Liver (tissue), 9 donors: ENCODE data around the gene VNN1. TPM values are rescaled to one million over a fixed set of nuclear protein-coding genes. Genes with fewer than 3 reads are reported as not detected.

Source experiments
- DNase-seq: peaks from one replicate; pipeline ENCODE4 v3.0.0-alpha.2; 2017; ENCODE audit warnings: low spot score
- H3K27ac ChIP-seq, 2 donors: one replicate each; pipeline ENCODE4 v1.7.0; 2013; ENCODE audit warnings: inconsistent platforms in 2 of 2, low read length in 2 of 2, control low read depth in 1 of 2, low read depth in 1 of 2, mild to moderate bottlenecking in 1 of 2
- H3K27me3 ChIP-seq, 4 donors: one replicate each; pipeline versions ENCODE4 v1.6.1 to v1.7.0; 2013; ENCODE audit warnings: low read length in 3 of 4, inconsistent platforms in 1 of 4, mild to moderate bottlenecking in 1 of 4, moderate library complexity in 1 of 4; ENCODE audit not compliant: control insufficient read depth in 4 of 4, insufficient read depth in 4 of 4
- H3K36me3 ChIP-seq, 4 donors: one replicate each; pipeline versions ENCODE4 v1.6.1 to v1.7.0; 2013; ENCODE audit warnings: low read length in 3 of 4, mild to moderate bottlenecking in 3 of 4, low read depth in 1 of 4, moderate library complexity in 1 of 4; ENCODE audit not compliant: control insufficient read depth in 4 of 4, insufficient read depth in 3 of 4
- H3K4me1 ChIP-seq, 4 donors: one replicate each; pipeline versions ENCODE4 v1.6.1 to v1.7.0; 2013; ENCODE audit warnings: low read length in 3 of 4, mild to moderate bottlenecking in 3 of 4, moderate library complexity in 1 of 4; ENCODE audit not compliant: control insufficient read depth in 4 of 4, insufficient read depth in 4 of 4
- H3K4me3 ChIP-seq, 3 donors: one replicate each; pipeline versions ENCODE4 v1.6.1 to v1.7.0; 2013; ENCODE audit warnings: low read length in 3 of 3, control low read depth in 1 of 3, low read depth in 1 of 3, mild to moderate bottlenecking in 1 of 3
- H3K9ac ChIP-seq, 2 donors: one replicate each; pipeline ENCODE4 v1.7.0; 2013; ENCODE audit warnings: low read length in 2 of 2, mild to moderate bottlenecking in 2 of 2, moderate library complexity in 2 of 2, control low read depth in 1 of 2, low read depth in 1 of 2
- H3K9me3 ChIP-seq, 4 donors: one replicate each; pipeline versions ENCODE4 v1.6.1 to v1.7.0; 2013; ENCODE audit warnings: low read length in 3 of 4; ENCODE audit not compliant: control insufficient read depth in 4 of 4
- EGR1 ChIP-seq, 2 donors: IDR thresholded peaks; 2 replicates each; pipeline ENCODE4 v1.6.1; 2016 to 2018; ENCODE audit warnings: antibody characterized with exemption in 2 of 2, low read depth in 2 of 2
- FOXA1 ChIP-seq: IDR thresholded peaks from 2 replicates; pipeline ENCODE4 v1.6.1; 2016; ENCODE audit warnings: antibody characterized with exemption
- FOXA2 ChIP-seq: IDR thresholded peaks from 2 replicates; pipeline ENCODE4 v1.6.1; 2016; ENCODE audit warnings: antibody characterized with exemption
- GABPA ChIP-seq, 2 donors: IDR thresholded peaks in 1 of 2; conservative IDR thresholded peaks in 1 of 2; 2 replicates each; pipeline ENCODE4 v1.6.1; 2016; ENCODE audit warnings: antibody characterized with exemption in 2 of 2, mild to moderate bottlenecking in 1 of 2, moderate library complexity in 1 of 2
- HNF4A ChIP-seq, 2 donors: conservative IDR thresholded peaks; 2 replicates each; pipeline ENCODE4 v1.6.1; 2016; ENCODE audit warnings: antibody characterized with exemption in 2 of 2, mild to moderate bottlenecking in 2 of 2
- HNF4G ChIP-seq: IDR thresholded peaks from 2 replicates; pipeline ENCODE4 v1.6.1; 2016; ENCODE audit warnings: antibody characterized with exemption
- JUND ChIP-seq, 2 donors: IDR thresholded peaks; 2 replicates each; pipeline ENCODE4 v1.6.1; 2016; ENCODE audit warnings: antibody characterized with exemption in 2 of 2
- MAX ChIP-seq: IDR thresholded peaks from 2 replicates; pipeline ENCODE4 v1.6.1; 2016; ENCODE audit warnings: antibody characterized with exemption
- NR2F2 ChIP-seq: IDR thresholded peaks from 2 replicates; pipeline ENCODE4 v1.6.1; 2016; ENCODE audit warnings: antibody characterized with exemption
- RAD21 ChIP-seq, 2 donors: IDR thresholded peaks; 2 replicates each; pipeline ENCODE4 v1.6.1; 2016; ENCODE audit warnings: antibody characterized with exemption in 2 of 2, mild to moderate bottlenecking in 2 of 2
- RXRA ChIP-seq, 2 donors: IDR thresholded peaks; 2 replicates each; pipeline ENCODE4 v1.6.1; 2017 to 2018; ENCODE audit warnings: antibody characterized with exemption in 2 of 2, mild to moderate bottlenecking in 1 of 2
- SP1 ChIP-seq: IDR thresholded peaks from 2 replicates; pipeline ENCODE4 v1.6.1; 2018; ENCODE audit warnings: antibody characterized with exemption, mild to moderate bottlenecking
- TAF1 ChIP-seq: conservative IDR thresholded peaks from 2 replicates; pipeline ENCODE4 v1.6.1; 2016; ENCODE audit warnings: antibody characterized with exemption, mild to moderate bottlenecking
- YY1 ChIP-seq: IDR thresholded peaks from 2 replicates; pipeline ENCODE4 v1.6.1; 2016; ENCODE audit warnings: antibody characterized with exemption, mild to moderate bottlenecking
- ZBTB33 ChIP-seq: IDR thresholded peaks from 2 replicates; pipeline ENCODE4 v1.6.1; 2016; ENCODE audit warnings: antibody characterized with exemption
- WGBS: extraction: QIAGEN DNeasy Blood & Tissue Kit; methylation state at CpG from one replicate; pipeline ENCODE4 v1.1.7; 2013; 5-methylcytosine and 5-hydroxymethylcytosine counted together
- polyA plus RNA-seq, 2 donors: library from polyadenylated mRNA; stranded (reverse) in 1 of 2; unstranded in 1 of 2; fragments of 200-250 nt in 1 of 2; fragments of >200 nt in 1 of 2; fragmentation: Nextera tagmentation in 1 of 2; extraction: Ambion mirVana in 1 of 2; gene quantifications; one replicate each; pipeline versions ENCODE4 v1.2.1 to v1.2.3, GENCODE V29; 2013 to 2015
- total RNA-seq, 2 donors: library from RNA; depleted of rRNA; stranded (reverse); fragments of >200 nt; gene quantifications; one replicate each; pipeline ENCODE4 v1.2.3, GENCODE V29; 2014
- TF ChIP-seq, protein P1 (sequence below): fragments of 150-350 bp; IDR thresholded peaks from 2 replicates; pipeline ENCODE4 v1.5.1; 2017; ENCODE audit warnings: improper control_type of control experiment, low read depth, low read length; ENCODE audit not compliant: missing input control
- TF ChIP-seq, protein P2 (sequence below): IDR thresholded peaks from 2 replicates; pipeline ENCODE4 v1.6.1; 2016; ENCODE audit warnings: antibody characterized with exemption, mild to moderate bottlenecking
- TF ChIP-seq, protein P3 (sequence below): IDR thresholded peaks from 2 replicates; pipeline ENCODE4 v1.6.1; 2016; ENCODE audit warnings: antibody characterized with exemption
- donor health status: healthy.
- donor health status: healthy.
- donor health status: healthy.
- donor health status: healthy.
- donor health status: healthy.

VNN1 gene
- total and polyA plus RNA-seq, 4 donors: 2.7 to 132 (median 58.8) TPM

GRCh38 chr6:132741281-132741680 lies 27.4 kb upstream of the VNN1 start:
- WGBS: 88% methylated on average over 1 of the region's 1 CpG
- peaks cover 0 to 8% (median 1%) of the 10 kb centered on the region in 4 donors for H3K4me1 ChIP-seq
- TF ChIP-seq MAX (no peak), ZBTB33 (no peak), FOXA2 (no peak), GABPA (IDR thresholded peaks at IDR 0.05 in 1 of 2, conservative IDR thresholded peaks at IDR 0.05 in 1 of 2) (no peak), HNF4G (no peak), NR2F2 (no peak), EGR1 (IDR thresholded peaks at IDR 0.05; ENCODE audit: low read depth in 2 of 2) (no peak), RAD21 (IDR thresholded peaks at IDR 0.05) (no peak), TAF1 (no peak), SP1 (no peak), JUND (IDR thresholded peaks at IDR 0.05) (no peak)
- TF ChIP-seq, protein P1, sequence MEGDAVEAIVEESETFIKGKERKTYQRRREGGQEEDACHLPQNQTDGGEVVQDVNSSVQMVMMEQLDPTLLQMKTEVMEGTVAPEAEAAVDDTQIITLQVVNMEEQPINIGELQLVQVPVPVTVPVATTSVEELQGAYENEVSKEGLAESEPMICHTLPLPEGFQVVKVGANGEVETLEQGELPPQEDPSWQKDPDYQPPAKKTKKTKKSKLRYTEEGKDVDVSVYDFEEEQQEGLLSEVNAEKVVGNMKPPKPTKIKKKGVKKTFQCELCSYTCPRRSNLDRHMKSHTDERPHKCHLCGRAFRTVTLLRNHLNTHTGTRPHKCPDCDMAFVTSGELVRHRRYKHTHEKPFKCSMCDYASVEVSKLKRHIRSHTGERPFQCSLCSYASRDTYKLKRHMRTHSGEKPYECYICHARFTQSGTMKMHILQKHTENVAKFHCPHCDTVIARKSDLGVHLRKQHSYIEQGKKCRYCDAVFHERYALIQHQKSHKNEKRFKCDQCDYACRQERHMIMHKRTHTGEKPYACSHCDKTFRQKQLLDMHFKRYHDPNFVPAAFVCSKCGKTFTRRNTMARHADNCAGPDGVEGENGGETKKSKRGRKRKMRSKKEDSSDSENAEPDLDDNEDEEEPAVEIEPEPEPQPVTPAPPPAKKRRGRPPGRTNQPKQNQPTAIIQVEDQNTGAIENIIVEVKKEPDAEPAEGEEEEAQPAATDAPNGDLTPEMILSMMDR: no peak
- DNase-seq: no peak
- no peaks in the 10 kb centered on the region for H3K27me3 ChIP-seq
- H3K27ac ChIP-seq: peak overlapping the region in 1 of 2 donors; percentile 13
- no peak overlapping the region for H3K9ac ChIP-seq
- no peaks in the 10 kb centered on the region for H3K9me3 ChIP-seq
- H3K36me3 ChIP-seq: no peaks in the 10 kb centered on the region
- no peak overlapping the region for H3K4me3 ChIP-seq

- H3K27ac ChIP-seq: peak overlapping the region; percentile 96 to 99
- no peaks in the 10 kb centered on the region for H3K9me3 ChIP-seq
- H3K4me1 ChIP-seq: peaks cover 3 to 25% (median 10%) of the 10 kb centered on the region in 4 donors
- DNase-seq: no peak
- no peaks in the 10 kb centered on the region for H3K36me3 ChIP-seq
- no peak overlapping the region for H3K9ac ChIP-seq
- WGBS: 19% methylated on average over 1 of the region's 1 CpG
- TF ChIP-seq YY1 (peak; percentile 32), HNF4G (no peak), GABPA (IDR thresholded peaks at IDR 0.05 in 1 of 2, conservative IDR thresholded peaks at IDR 0.05 in 1 of 2) (no peak), RAD21 (IDR thresholded peaks at IDR 0.05) (no peak), ZBTB33 (peak; percentile 2), SP1 (peak; percentile 51), FOXA2 (peak; percentile 14), FOXA1 (no peak), NR2F2 (no peak), TAF1 (no peak), MAX (peak; percentile 57), JUND (IDR thresholded peaks at IDR 0.05) (peak; percentile 44 to 62), EGR1 (IDR thresholded peaks at IDR 0.05; ENCODE audit: low read depth in 2 of 2) (peak in 1 of 2 donors; percentile 64), HNF4A (conservative IDR thresholded peaks at IDR 0.05) (peak; percentile 48 to 63), RXRA (IDR thresholded peaks at IDR 0.05) (peak; percentile 44 to 65)
- TF ChIP-seq, protein P1: no peak
- TF ChIP-seq, protein P2, sequence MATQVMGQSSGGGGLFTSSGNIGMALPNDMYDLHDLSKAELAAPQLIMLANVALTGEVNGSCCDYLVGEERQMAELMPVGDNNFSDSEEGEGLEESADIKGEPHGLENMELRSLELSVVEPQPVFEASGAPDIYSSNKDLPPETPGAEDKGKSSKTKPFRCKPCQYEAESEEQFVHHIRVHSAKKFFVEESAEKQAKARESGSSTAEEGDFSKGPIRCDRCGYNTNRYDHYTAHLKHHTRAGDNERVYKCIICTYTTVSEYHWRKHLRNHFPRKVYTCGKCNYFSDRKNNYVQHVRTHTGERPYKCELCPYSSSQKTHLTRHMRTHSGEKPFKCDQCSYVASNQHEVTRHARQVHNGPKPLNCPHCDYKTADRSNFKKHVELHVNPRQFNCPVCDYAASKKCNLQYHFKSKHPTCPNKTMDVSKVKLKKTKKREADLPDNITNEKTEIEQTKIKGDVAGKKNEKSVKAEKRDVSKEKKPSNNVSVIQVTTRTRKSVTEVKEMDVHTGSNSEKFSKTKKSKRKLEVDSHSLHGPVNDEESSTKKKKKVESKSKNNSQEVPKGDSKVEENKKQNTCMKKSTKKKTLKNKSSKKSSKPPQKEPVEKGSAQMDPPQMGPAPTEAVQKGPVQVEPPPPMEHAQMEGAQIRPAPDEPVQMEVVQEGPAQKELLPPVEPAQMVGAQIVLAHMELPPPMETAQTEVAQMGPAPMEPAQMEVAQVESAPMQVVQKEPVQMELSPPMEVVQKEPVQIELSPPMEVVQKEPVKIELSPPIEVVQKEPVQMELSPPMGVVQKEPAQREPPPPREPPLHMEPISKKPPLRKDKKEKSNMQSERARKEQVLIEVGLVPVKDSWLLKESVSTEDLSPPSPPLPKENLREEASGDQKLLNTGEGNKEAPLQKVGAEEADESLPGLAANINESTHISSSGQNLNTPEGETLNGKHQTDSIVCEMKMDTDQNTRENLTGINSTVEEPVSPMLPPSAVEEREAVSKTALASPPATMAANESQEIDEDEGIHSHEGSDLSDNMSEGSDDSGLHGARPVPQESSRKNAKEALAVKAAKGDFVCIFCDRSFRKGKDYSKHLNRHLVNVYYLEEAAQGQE: peak; percentile 29
- TF ChIP-seq, protein P3, sequence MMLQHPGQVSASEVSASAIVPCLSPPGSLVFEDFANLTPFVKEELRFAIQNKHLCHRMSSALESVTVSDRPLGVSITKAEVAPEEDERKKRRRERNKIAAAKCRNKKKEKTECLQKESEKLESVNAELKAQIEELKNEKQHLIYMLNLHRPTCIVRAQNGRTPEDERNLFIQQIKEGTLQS: no peak
- H3K27me3 ChIP-seq: no peaks in the 10 kb centered on the region
- no peak overlapping the region for H3K4me3 ChIP-seq
Measured at GRCh38 chr6:132736239-132736638, 22.4 kb upstream of the VNN1 start.
